Glutamatergic neuron (in vitro differentiated cells): Measurements from ENCODE around the gene MISP. TPM values are rescaled to one million over a fixed set of nuclear protein-coding genes. Genes with fewer than 3 reads are reported as not detected.

ENCODE experiments used
- DNase-seq: peaks from one replicate; pipeline ENCODE4 v3.0.0; 2022
- H3K27ac Mint-ChIP-seq: one replicate; pipeline ENCODE4 v1.8.0; 2020; ENCODE audit warnings: mild to moderate bottlenecking, mixed read lengths, inconsistent platforms; ENCODE audit not compliant: unreplicated experiment
- H3K27me3 Mint-ChIP-seq: one replicate; pipeline ENCODE4 v1.8.0; 2020; ENCODE audit warnings: mild to moderate bottlenecking, moderate library complexity, mixed read lengths, inconsistent platforms; ENCODE audit not compliant: unreplicated experiment
- H3K36me3 Mint-ChIP-seq: one replicate; pipeline ENCODE4 v1.8.0; 2020; ENCODE audit warnings: mild to moderate bottlenecking, mixed read lengths, inconsistent platforms; ENCODE audit not compliant: unreplicated experiment
- H3K4me1 Mint-ChIP-seq: one replicate; pipeline ENCODE4 v1.8.0; 2020; ENCODE audit warnings: mild to moderate bottlenecking, low read depth, mixed read lengths, inconsistent platforms; ENCODE audit not compliant: unreplicated experiment
- H3K4me3 Mint-ChIP-seq: one replicate; pipeline ENCODE4 v1.8.0; 2020; ENCODE audit warnings: mild to moderate bottlenecking, mixed read lengths, inconsistent platforms; ENCODE audit not compliant: unreplicated experiment
- H3K9me3 Mint-ChIP-seq: one replicate; pipeline ENCODE4 v1.8.0; 2020; ENCODE audit warnings: mild to moderate bottlenecking, moderate library complexity, mixed read lengths, inconsistent platforms; ENCODE audit not compliant: unreplicated experiment
- CTCF ChIP-seq: fragments of 200-600 bp; sonication (generic); IDR thresholded peaks from one replicate; pipeline ENCODE4 v1.5.0; 2021; ENCODE audit not compliant: partially characterized antibody, unreplicated experiment
- microRNA-seq: library from miRNA; unstranded; fragments of <30 nt; microRNA quantifications from one replicate; pipeline ENCODE4, GENCODE V29; 2020; ENCODE audit not compliant: unreplicated experiment
- total RNA-seq: library from RNA; stranded (reverse); fragmentation: NEBNext Ultra II Directional; extraction: Animal tissue kit (Norgen Biotek cat#: 25700); gene quantifications from one replicate; pipeline ENCODE4 v1.2.1, GENCODE V29; 2021; ENCODE audit not compliant: unreplicated experiment

Gene MISP
- total RNA-seq, 1 donor from 2014 or later: 1.1 TPM

GRCh38 chr19:811506-812048 is 60.7 kb downstream of the MISP start:
- H3K36me3 Mint-ChIP-seq: peaks cover 14% of the 10 kb centered on the region
- TF ChIP-seq CTCF: no peak
- no peak overlapping the region for H3K4me3 Mint-ChIP-seq
- H3K27me3 Mint-ChIP-seq: peaks cover 34% of the 10 kb centered on the region
- DNase-seq: no peak
- no peak overlapping the region for H3K27ac Mint-ChIP-seq
- peaks cover 5% of the 10 kb centered on the region for H3K4me1 Mint-ChIP-seq
- peaks cover 35% of the 10 kb centered on the region for H3K9me3 Mint-ChIP-seq

- no peak for TF ChIP-seq CTCF
- Mint-ChIP-seq H3K27me3 (peaks cover 34% of the 10 kb centered on the region), H3K36me3 (peaks cover 14% of the 10 kb centered on the region), H3K27ac (no peak overlapping the region), H3K4me1 (peaks cover 5% of the 10 kb centered on the region), H3K9me3 (peaks cover 35% of the 10 kb centered on the region), H3K4me3 (no peak overlapping the region)
- DNase-seq: no peak
Measured at GRCh38 chr19:812049-812746, 61.3 kb downstream of the MISP start.

- no peak for TF ChIP-seq CTCF
- Mint-ChIP-seq H3K36me3 (peaks cover 8% of the 10 kb centered on the region), H3K27ac (no peak overlapping the region), H3K9me3 (peaks cover 29% of the 10 kb centered on the region), H3K4me1 (peaks cover 1% of the 10 kb centered on the region), H3K4me3 (no peak overlapping the region), H3K27me3 (peaks cover 29% of the 10 kb centered on the region)
- DNase-seq: no peak
Measured at GRCh38 chr19:812747-813218, 61.9 kb downstream of the MISP start.

- Mint-ChIP-seq H3K27ac (no peak overlapping the region), H3K4me1 (no peaks in the 10 kb centered on the region), H3K27me3 (peaks cover 27% of the 10 kb centered on the region), H3K9me3 (peaks cover 26% of the 10 kb centered on the region), H3K36me3 (peaks cover 7% of the 10 kb centered on the region), H3K4me3 (no peak overlapping the region)
- TF ChIP-seq CTCF: no peak
- no peak for DNase-seq
Measured at GRCh38 chr19:813219-814151, 62.6 kb downstream of the MISP start.

Small RNA genes lying within 50 kb of the gene (microRNA-seq; reads per million reads assigned to microRNA genes)
- gene MIR3187: 171 reads per million, percentile 79 among the genes with 10 or more reads in this experiment
- gene MIR4745: 111 reads per million, percentile 74 among the genes with 10 or more reads in this experiment

Other genes with a start within 250 kb of the MISP start
- 20.0 TPM for gene TPGS1, start 243.6 kb upstream of the MISP start, total RNA-seq
- gene CDC34, start 219.4 kb upstream of the MISP start, total RNA-seq: 136 TPM
- gene GZMM, start 207.1 kb upstream of the MISP start, total RNA-seq: 0.47 TPM
- gene BSG, start 178.5 kb upstream of the MISP start, total RNA-seq: 470 TPM
- gene HCN2, start 161.2 kb upstream of the MISP start, total RNA-seq: 33.2 TPM
- gene POLRMT, start 117.6 kb upstream of the MISP start, total RNA-seq: 79.9 TPM
- gene FGF22, start 111.2 kb upstream of the MISP start, total RNA-seq: 1.5 TPM
- gene RNF126, start 87.9 kb upstream of the MISP start, total RNA-seq: 51.7 TPM
- gene FSTL3, start 74.7 kb upstream of the MISP start, total RNA-seq: 10.7 TPM
- gene PRSS57, start 55.7 kb upstream of the MISP start, total RNA-seq: 0.78 TPM
- 349 TPM for gene PALM, start 42.2 kb upstream of the MISP start, total RNA-seq
- 244 TPM for gene PTBP1, start 46.3 kb downstream of the MISP start, total RNA-seq
- 392 TPM for gene PLPPR3, start 70.8 kb downstream of the MISP start, total RNA-seq
- 2.2 TPM for gene AZU1, start 76.7 kb downstream of the MISP start, total RNA-seq
- not detected for gene PRTN3, start 89.9 kb downstream of the MISP start, total RNA-seq
- not detected for gene ELANE, start 101.2 kb downstream of the MISP start, total RNA-seq
- not detected for gene CFD, start 108.6 kb downstream of the MISP start, total RNA-seq
- gene MED16, start 142.1 kb downstream of the MISP start, total RNA-seq: 65.0 TPM
- not detected for gene RNU6-9, start 142.4 kb downstream of the MISP start, total RNA-seq
- 61.9 TPM for gene R3HDM4, start 162.1 kb downstream of the MISP start, total RNA-seq
- gene KISS1R, start 166.2 kb downstream of the MISP start, total RNA-seq: not detected
- 148 TPM for gene ARID3A, start 174.9 kb downstream of the MISP start, total RNA-seq
- gene WDR18, start 233.2 kb downstream of the MISP start, total RNA-seq: 52.1 TPM
- gene GRIN3B, start 249.3 kb downstream of the MISP start, total RNA-seq: 0.93 TPM